K562 (cell line): ENCODE results near the gene FBXW10B. TPM values are rescaled to one million over a fixed set of nuclear protein-coding genes. Genes with fewer than 3 reads are reported as not detected.
"Not testable (repeated sequence)": the region's sequence is repeated elsewhere in the genome, so short reads cannot be mapped to it uniquely, and the experiment has no call there.

Experiments used
- ATAC-seq: fragments of 200-7000 bp; cut with Tn5 transposase; 3 replicates; pipeline ENCODE4 v1.9.1; 2020; ENCODE audit warnings: moderate library complexity
- Bru-seq: library from RNA; stranded (reverse); fragments of 400-500 nt; gene quantifications from one replicate; lab custom pipeline; 2021; lab: Mats Ljungman, UMichigan
- BruChase-seq, 2 experiments: library from RNA; stranded (reverse); fragments of 400-500 nt; gene quantifications; one replicate each; lab custom pipeline; 2021; lab: Mats Ljungman, UMichigan
- BruUV-seq: library from RNA; stranded (reverse); fragments of 400-500 nt; replicated peaks from 2 replicates; lab custom pipeline; 2021; lab: Mats Ljungman, UMichigan
- CTCF ChIA-PET: fragments of 300-600 bp; formaldehyde crosslinking; extraction: SDS; loops from one replicate; lab custom pipeline; 2021; ENCODE audit warnings: low intra/inter-chr PET ratio; lab: Yijun Ruan, JAX
- POLR2A ChIA-PET: fragments of 300-600, 350-650 bp; sonication (Branson Sonifier 250); formaldehyde crosslinking; extraction: SDS; loops from one replicate; lab custom pipeline; 2021; ENCODE audit warnings: antibody characterized with exemption, inconsistent platforms; lab: Yijun Ruan, JAX
- DNase-seq, 4 experiments: peaks; one replicate each; pipeline versions ENCODE4 v3.0.0 to v3.0.0-alpha.2; 2011 to 2018; ENCODE audit warnings: low spot score in 3 of 4, mixed read lengths in 3 of 4; ENCODE audit errors: extremely low read depth in 1 of 4
- FAIRE-seq: peaks from 2 replicates; lab custom pipeline; 2011; peaks lifted over from hg19 to GRCh38; lab: Jason Lieb, UNC
- H2AFZ ChIP-seq: 2 replicates; pipeline ENCODE4 v1.6.0; 2011; ENCODE audit warnings: low read depth, low read length, control low read depth, inconsistent platforms
- H3K27ac ChIP-seq: fragments of 200-600 bp; 3 replicates; pipeline ENCODE4 v1.8.0; 2011; ENCODE audit warnings: low read depth, mild to moderate bottlenecking, control low read depth, inconsistent platforms, low read length, moderate library complexity, mixed read lengths; ENCODE audit errors: extremely low read depth
- H3K27me3 ChIP-seq, 2 experiments: fragments of 300-600 bp in 1 of 2; 2 replicates in 1 of 2; 3 replicates in 1 of 2; pipeline versions ENCODE4 v1.6.0 to v1.8.0; 2011; ENCODE audit warnings: inconsistent platforms in 2 of 2, low read length in 2 of 2, mild to moderate bottlenecking in 1 of 2, mixed read lengths in 1 of 2, moderate library complexity in 1 of 2; ENCODE audit not compliant: control insufficient read depth in 2 of 2, insufficient read depth in 2 of 2
- H3K36me3 ChIP-seq: fragments of 300-600 bp; 3 replicates; pipeline ENCODE4 v1.8.0; 2011; ENCODE audit warnings: mild to moderate bottlenecking, low read length, inconsistent platforms; ENCODE audit not compliant: control insufficient read depth, insufficient read depth
- H3K4me1 ChIP-seq, 2 experiments: fragments of 200-600 bp in 1 of 2; replicated peaks in 1 of 2; 2 replicates in 1 of 2; 3 replicates in 1 of 2; pipeline versions ENCODE4 v1.5.1 to v1.8.0; 2011; ENCODE audit warnings: inconsistent platforms in 2 of 2, low read length in 2 of 2, mild to moderate bottlenecking in 1 of 2, mixed read lengths in 1 of 2, moderate library complexity in 1 of 2; ENCODE audit not compliant: control insufficient read depth in 2 of 2, insufficient read depth in 2 of 2
- H3K4me2 ChIP-seq: 2 replicates; pipeline ENCODE4 v1.6.1; 2011; ENCODE audit warnings: low read length, control low read depth, inconsistent platforms, mixed read lengths; ENCODE audit not compliant: insufficient read depth
- H3K4me3 ChIP-seq: fragments of 200-600 bp; sonication (generic), shearing (Covaris generic); 2 replicates; pipeline ENCODE4 v1.5.1; 2016; ENCODE audit warnings: control low read depth, inconsistent platforms
- H3K79me2 ChIP-seq: fragments of 200-600 bp; 3 replicates; pipeline ENCODE4 v1.8.0; 2011; ENCODE audit warnings: low read length, inconsistent platforms; ENCODE audit not compliant: control insufficient read depth, insufficient read depth
- H3K9ac ChIP-seq, 2 experiments: 2 replicates each; pipeline versions ENCODE4 v1.6.0 to v1.6.1; 2011; ENCODE audit warnings: low read depth in 2 of 2, low read length in 2 of 2, control low read depth in 1 of 2, inconsistent platforms in 1 of 2, mild to moderate bottlenecking in 1 of 2, mixed read lengths in 1 of 2; ENCODE audit not compliant: insufficient read depth in 1 of 2
- H3K9me1 ChIP-seq: one replicate; pipeline ENCODE4 v1.6.0; 2011; ENCODE audit warnings: inconsistent platforms, mild to moderate bottlenecking, low read length, moderate library complexity; ENCODE audit not compliant: control insufficient read depth, insufficient read depth
- H3K9me3 ChIP-seq: replicated peaks from 2 replicates; pipeline ENCODE4 v1.5.1; 2011; ENCODE audit warnings: low read depth, low read length, inconsistent platforms; ENCODE audit not compliant: control insufficient read depth, insufficient read depth
- H4K20me1 ChIP-seq: replicated peaks from 2 replicates; pipeline ENCODE4 v1.6.1; 2011; ENCODE audit warnings: low read length, inconsistent platforms, mixed read lengths; ENCODE audit not compliant: control insufficient read depth, insufficient read depth
- CHD7 ChIP-seq: fragments of 200-600 bp; sonication (generic); IDR thresholded peaks from one replicate; pipeline ENCODE4 v1.6.1; 2012; ENCODE audit warnings: mild to moderate bottlenecking, low read depth, low read length, inconsistent platforms
- WGBS: fragments of 100-300 bp; shearing (Covaris generic); methylation state at CpG from one replicate; pipeline ENCODE4 v1.1.6; 2016; ENCODE audit warnings: low coverage, mixed read lengths; ENCODE audit not compliant: insufficient coverage; ENCODE audit errors: missing lambda C conversion rate; 5-methylcytosine and 5-hydroxymethylcytosine counted together
- in situ Hi-C: fragments of 300-500 bp; cut with MboI; formaldehyde crosslinking; loops from 4 replicates; pipeline ENCODE4 v1.15.0; 2018; ENCODE audit warnings: inconsistent platforms, mixed read lengths
- intact Hi-C: fragments of 100-400 bp; cut with micrococcal nuclease; formaldehyde crosslinking; loops from 2 replicates; pipeline ENCODE4 v1.14.2; 2022
- long read RNA-seq, 3 experiments: library from polyadenylated mRNA in 2 of 3; library from RNA in 1 of 3; unstranded in 2 of 3; stranded (forward) in 1 of 3; transcript quantifications; one replicate each; pipeline ENCODE4 v2.0.0, GENCODE V29; 2019 to 2022
- polyA minus RNA-seq, 3 experiments: library from RNA; depleted of rRNA, polyadenylated mRNA; stranded (reverse); fragments of >200 nt; gene quantifications; 2 replicates each; pipeline ENCODE4 v1.2.3, GENCODE V29; 2011
- polyA plus RNA-seq, 8 experiments: library from polyadenylated mRNA; depleted of rRNA in 4 of 8; stranded (reverse) in 5 of 8; unstranded in 3 of 8; fragments of >200 nt; fragmentation: Nextera tagmentation in 2 of 8; fragmentation: Illumina TruSeq in 1 of 8; extraction: Ambion mirVana in 2 of 8; extraction: Trizol in 1 of 8; gene quantifications; 2 replicates each; pipeline versions ENCODE4 v1.2.1 to v1.2.3, GENCODE V29; 2011 to 2014; ENCODE audit warnings: inconsistent platforms in 1 of 8, missing spikeins in 1 of 8
- total RNA-seq, 7 experiments: library from RNA; depleted of rRNA in 6 of 7; stranded (reverse); fragments of >200 nt in 6 of 7; fragmentation: Illumina TruSeq in 2 of 7; extraction: Trizol in 2 of 7; gene quantifications; 2 replicates each; pipeline versions ENCODE4 v1.2.1 to v1.2.3, GENCODE V29; 2011 to 2021; ENCODE audit warnings: low replicate concordance in 1 of 7

FBXW10B gene
- 0.21 and 1.0 TPM in 2 replicates for total RNA-seq (2011; cell fraction: chromatin; rRNA removed; ENCODE audit: low replicate concordance)
- not detected in 2 replicates for total RNA-seq (2011; cell fraction: nucleolus; rRNA removed)
- total RNA-seq (2011; cell fraction: nucleoplasm; rRNA removed): not detected in 2 replicates
- total RNA-seq (2014; rRNA removed) (0.18 TPM in 1 of 2 replicates, not detected in the other), total RNA-seq (2014; rRNA removed; fragmentation: Illumina TruSeq; extraction: Trizol) (0.33 TPM in 1 of 2 replicates, not detected in the other), total RNA-seq (2015; rRNA removed; fragmentation: Illumina TruSeq; extraction: Trizol) (not detected in 2 replicates), total RNA-seq (2021) (0.13 TPM in 1 of 2 replicates, not detected in the other), polyA plus RNA-seq (2011; rRNA removed) (0.11 and 0.18 TPM in 2 replicates), polyA plus RNA-seq (2014; fragmentation: Illumina TruSeq; extraction: Trizol) (not detected in 2 replicates), polyA plus RNA-seq (2014; fragmentation: Nextera tagmentation; extraction: Ambion mirVana) (not detected), polyA plus RNA-seq (2014; rRNA removed) (1.3 TPM in 1 of 2 replicates, not detected in the other), polyA minus RNA-seq (2011; rRNA and poly(A)+ RNA removed) (0.12 TPM in 1 of 2 replicates, not detected in the other), Bru-seq, nascent RNA (not detected), BruChase-seq, experiment 1, labeled RNA remaining after a 2-hour chase (percentile 15 among the genes with signal in this experiment), BruChase-seq, experiment 2, labeled RNA remaining after a 6-hour chase (percentile 7 among the genes with signal in this experiment)
- 0.29 TPM in 1 of 2 replicates, not detected in the other for polyA plus RNA-seq (2011; cell fraction: cytosol; rRNA removed)
- 0.26 and 0.87 TPM in 2 replicates for polyA plus RNA-seq (2011; cell fraction: nucleus; rRNA removed)
- polyA plus RNA-seq (2012): 0.11 and 0.22 TPM in 2 replicates
- polyA minus RNA-seq (2011; cell fraction: cytosol; rRNA and poly(A)+ RNA removed): not detected in 2 replicates
- polyA minus RNA-seq (2011; cell fraction: nucleus; rRNA and poly(A)+ RNA removed): 0.33 TPM in 1 of 2 replicates, not detected in the other
- long read RNA-seq, experiment 1: 0 reads
- long read RNA-seq, experiment 2: 0 reads
- long read RNA-seq, experiment 3: 0 reads

- H3K4me1 ChIP-seq, H3K4me3 ChIP-seq, BruUV-seq, H3K9me1 ChIP-seq, H4K20me1 ChIP-seq, H2AFZ ChIP-seq, H3K4me2 ChIP-seq, H3K9me3 ChIP-seq, DNase-seq, H3K9ac ChIP-seq, H3K27ac ChIP-seq, H3K36me3 ChIP-seq, in situ Hi-C loops, CTCF ChIA-PET, H3K27me3 ChIP-seq, intact Hi-C loops, POLR2A ChIA-PET, H3K79me2 ChIP-seq: not testable (repeated sequence)
- peak; percentile 48; the same call in 2 of the 3 replicates for ATAC-seq
- peak; percentile 79 for TF ChIP-seq CHD7
- WGBS: 72% methylated on average over 11 of the region's 12 CpGs
- peak; percentile 48 for FAIRE-seq
Measured at GRCh38 chr17:15619331-15620058, at the start of gene FBXW10B. Gene FBXW10B, minus strand, starts transcription at chr17:15619704. Its CDS starts 192 bp downstream, at chr17:15619512.
